MM.1S (cell line): ENCODE results near the gene MAFF.

Source experiments
- EZH2 ChIP-seq: fragments of 300-600 bp; sonication (generic); optimal IDR thresholded peaks from 2 replicates; pipeline ENCODE3; 2017; ENCODE audit warnings: low read depth, mild to moderate bottlenecking, antibody characterized with exemption, low read length, mixed read lengths
- EZH2phosphoT487 ChIP-seq: fragments of 300-600 bp; sonication (generic); IDR thresholded peaks from 2 replicates; pipeline ENCODE4 v1.6.1; 2018; ENCODE audit warnings: antibody characterized with exemption, low read length
- TF ChIP-seq, protein P1 (sequence below): fragments of 300-600 bp; sonication (generic); IDR thresholded peaks from 2 replicates; pipeline ENCODE4 v1.5.1; 2016; ENCODE audit warnings: antibody characterized with exemption, low read length, mixed read lengths

DNA sequence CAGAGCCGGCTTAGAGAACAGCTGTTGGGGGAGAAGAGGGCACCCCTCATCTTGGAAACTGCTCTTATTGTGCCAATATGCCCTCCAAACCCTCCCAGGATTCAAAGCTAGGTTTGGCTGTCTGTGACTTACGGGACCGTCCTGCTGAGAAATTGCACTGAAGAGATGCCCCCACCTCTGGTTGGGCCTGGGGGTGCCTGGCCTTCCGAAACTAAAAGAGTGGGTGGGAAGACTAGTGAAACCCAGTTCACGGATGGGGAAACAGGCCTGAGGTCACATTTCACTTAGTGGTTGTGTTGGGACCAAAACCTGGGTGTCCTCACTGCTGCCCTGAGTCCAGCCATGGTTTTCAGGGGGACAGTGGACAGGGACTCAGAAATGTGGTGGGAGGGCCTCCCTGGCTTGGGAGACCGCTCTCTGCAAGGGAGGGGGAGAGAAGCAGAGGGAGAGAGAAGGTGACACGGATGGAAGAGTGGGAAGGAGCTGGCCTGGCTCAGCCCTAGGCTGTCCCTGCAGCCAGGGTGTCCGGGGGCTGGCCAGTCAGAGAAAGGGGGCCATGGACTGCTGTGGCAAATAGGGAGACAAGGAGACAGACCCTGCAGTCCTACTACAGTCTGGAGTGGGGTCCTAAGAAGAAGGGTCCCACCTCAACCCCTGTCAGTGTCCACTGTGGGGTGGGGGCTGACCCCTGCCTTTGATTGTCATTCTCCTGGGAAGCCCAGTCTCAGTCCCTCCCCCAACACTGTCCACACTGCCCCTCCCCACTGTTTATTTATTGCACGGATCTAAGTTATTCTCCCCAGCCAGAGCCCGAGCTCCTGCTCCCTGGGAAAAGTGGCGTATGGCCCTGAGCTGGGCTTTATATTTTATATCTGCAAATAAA is 13.6 kb downstream of the MAFF start:
- TF ChIP-seq, protein P1, sequence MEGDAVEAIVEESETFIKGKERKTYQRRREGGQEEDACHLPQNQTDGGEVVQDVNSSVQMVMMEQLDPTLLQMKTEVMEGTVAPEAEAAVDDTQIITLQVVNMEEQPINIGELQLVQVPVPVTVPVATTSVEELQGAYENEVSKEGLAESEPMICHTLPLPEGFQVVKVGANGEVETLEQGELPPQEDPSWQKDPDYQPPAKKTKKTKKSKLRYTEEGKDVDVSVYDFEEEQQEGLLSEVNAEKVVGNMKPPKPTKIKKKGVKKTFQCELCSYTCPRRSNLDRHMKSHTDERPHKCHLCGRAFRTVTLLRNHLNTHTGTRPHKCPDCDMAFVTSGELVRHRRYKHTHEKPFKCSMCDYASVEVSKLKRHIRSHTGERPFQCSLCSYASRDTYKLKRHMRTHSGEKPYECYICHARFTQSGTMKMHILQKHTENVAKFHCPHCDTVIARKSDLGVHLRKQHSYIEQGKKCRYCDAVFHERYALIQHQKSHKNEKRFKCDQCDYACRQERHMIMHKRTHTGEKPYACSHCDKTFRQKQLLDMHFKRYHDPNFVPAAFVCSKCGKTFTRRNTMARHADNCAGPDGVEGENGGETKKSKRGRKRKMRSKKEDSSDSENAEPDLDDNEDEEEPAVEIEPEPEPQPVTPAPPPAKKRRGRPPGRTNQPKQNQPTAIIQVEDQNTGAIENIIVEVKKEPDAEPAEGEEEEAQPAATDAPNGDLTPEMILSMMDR, result no peak
- TF ChIP-seq EZH2 (no peak), EZH2phosphoT487 (no peak)
